ENCODE data around the gene CES2. TPM values are rescaled to one million over a fixed set of nuclear protein-coding genes. Genes with fewer than 3 reads are reported as not detected.
A peak's percentile ranks its signal among the peaks of the same experiment; 100 is the strongest.

Gene CES2
- total and polyA plus RNA-seq, 2 of the 8 experiments (the other 6 are each of a cell fraction or from before 2014, with no cell fraction given): 8.6 to 14.7 TPM

- H3K79me2 ChIP-seq (ENCODE audit: control insufficient read depth in 1 of 2, insufficient read depth in 2 of 2, low read length in 2 of 2): no peaks in the 10 kb centered on the region
- peaks cover 14 to 41% (median 35%) of the 10 kb centered on the region in 4 experiments; a peak in 6 of 7 replicates for H3K27me3 ChIP-seq (replicated peaks in 1 of 4; ENCODE audit: control insufficient read depth in 3 of 4, extremely low read depth in 1 of 4, insufficient read depth in 3 of 4, low read length in 3 of 4)
- H3K4me1 ChIP-seq (replicated peaks in 1 of 4; ENCODE audit: control insufficient read depth in 3 of 4, insufficient read depth in 4 of 4, low read length in 3 of 4): peaks cover 0 to 8% (median under 1%) of the 10 kb centered on the region in 4 experiments; a peak in 3 of 7 replicates
- H3K14ac ChIP-seq (ENCODE audit: insufficient read length): no peak overlapping the region
- H3K4me3 ChIP-seq (ENCODE audit: extremely low read depth in 1 of 4, insufficient read depth in 2 of 4, low read depth in 3 of 4, low read length in 4 of 4): no peak overlapping the region
- FAIRE-seq (no peak), DNase-seq (ENCODE audit: low read depth in 1 of 2, low spot score in 2 of 2) (no peak)
- no peak overlapping the region for H3K23ac ChIP-seq (ENCODE audit: insufficient read length)
- H2BK12ac ChIP-seq (ENCODE audit: low read depth, low read length): no peak overlapping the region
- no peak overlapping the region for H3K27ac ChIP-seq (ENCODE audit: low read depth, low read length)
- H4K5ac ChIP-seq (ENCODE audit: insufficient read length, low read depth, low read length): no peak overlapping the region
- H4K8ac ChIP-seq (ENCODE audit: extremely low read depth, insufficient read depth, low read length): no peak overlapping the region; the same call in 1 of the 2 replicates
- peaks cover 0 to 2% (median under 1%) of the 10 kb centered on the region in 4 experiments; a peak in 3 of 8 replicates for H3K36me3 ChIP-seq (ENCODE audit: control insufficient read depth in 2 of 4, insufficient read depth in 4 of 4, low read length in 3 of 4)
- CTCF ChIA-PET (ENCODE audit: partially characterized antibody): interaction anchor here (0.8 to 27.5 kb wide), 5 partner anchors 16 to 228 kb away, joined by 3 to 1009 read pairs (median 5); partner anchors contain the start of genes CDH16, NAE1 and PDP2
- WGBS, 2 experiments (ENCODE audit: extremely low coverage in 1 of 2, insufficient coverage in 1 of 2, insufficient read length in 1 of 2, insufficient replicate concordance in 2 of 2, low coverage in 1 of 2, low lambda C conversion rate in 2 of 2, missing lambda C conversion rate in 1 of 2): 72% methylated on average over 3 of the region's 3 CpGs; no CpG with 5 or more reads in 1 of the 2 experiments
- H2AFZ ChIP-seq (ENCODE audit: low read length): no peak overlapping the region
- no peak overlapping the region for H2BK15ac ChIP-seq (ENCODE audit: low read length)
- no peak overlapping the region for H4K91ac ChIP-seq (replicated peaks; ENCODE audit: insufficient read length, low read length)
- POLR2A ChIA-PET (ENCODE audit: partially characterized antibody): interaction anchor here (1.2 to 2.3 kb wide), 4 partner anchors 31 to 97 kb away, joined by 3 to 7 read pairs (median 4); partner anchors contain the start of genes NAE1 and PDP2
- peaks cover 4% of the 10 kb centered on the region; the same call in 1 of the 2 replicates for H3K23me2 ChIP-seq (ENCODE audit: low read depth, low read length)
- no peak overlapping the region for H2AK5ac ChIP-seq (ENCODE audit: low read depth, low read length)
- H3K4ac ChIP-seq (replicated peaks; ENCODE audit: insufficient read length, low read depth, low read length): no peak overlapping the region
- no peak overlapping the region for H3K56ac ChIP-seq (replicated peaks; ENCODE audit: insufficient read length, low read depth, low read length)
- no peak overlapping the region for H3K9ac ChIP-seq (replicated peaks in 1 of 4; ENCODE audit: extremely low read depth in 1 of 4, low read depth in 3 of 4, low read length in 3 of 4)
- H3K4me2 ChIP-seq (ENCODE audit: insufficient read depth in 1 of 2, low read depth in 2 of 2, low read length in 2 of 2): no peak overlapping the region
- no peak overlapping the region for H2BK120ac ChIP-seq (replicated peaks; ENCODE audit: low read depth, low read length)
- H3K79me1 ChIP-seq (ENCODE audit: low read depth, low read length): peaks cover 2% of the 10 kb centered on the region; the same call in 1 of the 2 replicates
- H2BK20ac ChIP-seq (ENCODE audit: low read length): no peak overlapping the region
- H2BK5ac ChIP-seq (ENCODE audit: low read depth, low read length): no peak overlapping the region
- no peak overlapping the region for H3K18ac ChIP-seq (ENCODE audit: extremely low read depth, low read length)
- H3K9me3 ChIP-seq (ENCODE audit: insufficient read depth in 2 of 2, low read depth in 1 of 2, low read length in 1 of 2): no peaks in the 10 kb centered on the region
- H4K20me1 ChIP-seq (replicated peaks in 1 of 2; ENCODE audit: control insufficient read depth in 1 of 2, insufficient read depth in 2 of 2, low read length in 2 of 2): no peaks in the 10 kb centered on the region
- 0 out of 2 replicates have a peak, but pooled peaks have one; percentile 22 for TF ChIP-seq SP1 (IDR thresholded peaks at IDR 0.05; ENCODE audit: low read depth, low read length)
- no peak for TF ChIP-seq SP2 (IDR thresholded peaks at IDR 0.05; ENCODE audit: low read length)
Measured at GRCh38 chr16:66926961-66927436, 8.3 kb upstream of the CES2 start.

Data from H1 (cell line).